Body of pancreas (tissue), 4 donors: Measurements from ENCODE around the gene PKIB. TPM values are rescaled to one million over a fixed set of nuclear protein-coding genes. Genes with fewer than 3 reads are reported as not detected.

Experiments used
- ATAC-seq: fragments of 150-250 bp; one replicate; pipeline ENCODE4 v1.9.1; 2016
- DNase-seq, 4 donors: peaks; one replicate each; pipeline ENCODE4 v3.0.0-alpha.2; 2019
- H3K27ac ChIP-seq, 4 donors: fragments of 200-600 bp; sonication (generic); 1 replicate in 3 of 4; 2 replicates in 1 of 4; pipeline versions ENCODE4 v1.5.1 to v1.6.1; 2016 to 2019; ENCODE audit warnings: mild to moderate bottlenecking in 1 of 4, mixed read lengths in 1 of 4, moderate library complexity in 1 of 4
- H3K27me3 ChIP-seq, 2 donors: fragments of 200-600 bp; sonication (generic); one replicate each; pipeline ENCODE4 v1.6.0; 2016; ENCODE audit warnings: mild to moderate bottlenecking in 1 of 2
- H3K36me3 ChIP-seq, 2 donors: fragments of 200-600 bp; sonication (generic); replicated peaks in 1 of 2; 2 replicates each; pipeline ENCODE4 v1.5.1; 2016; ENCODE audit warnings: low read depth in 2 of 2; ENCODE audit not compliant: insufficient read depth in 1 of 2
- H3K4me1 ChIP-seq: fragments of 200-600 bp; sonication (generic); one replicate; pipeline ENCODE4 v1.6.0; 2016
- H3K4me3 ChIP-seq, 2 donors: fragments of 200-600 bp; sonication (generic); 1 replicate in 1 of 2; 2 replicates in 1 of 2; pipeline ENCODE4 v1.5.1; 2016 to 2019
- H3K9me3 ChIP-seq, 3 donors: fragments of 200-600 bp; sonication (generic); 1 replicate in 2 of 3; 2 replicates in 1 of 3; pipeline ENCODE4 v1.5.1; 2016
- POLR2A ChIP-seq, 3 donors: fragments of 450-650 bp; IDR thresholded peaks; one replicate each; pipeline ENCODE4 v1.6.1; 2016; ENCODE audit warnings: antibody characterized with exemption in 3 of 3, mild to moderate bottlenecking in 2 of 3
- WGBS, 2 donors: methylation state at CpG; one replicate each; pipeline ENCODE4 v1.1.5; 2017; 5-methylcytosine and 5-hydroxymethylcytosine counted together
- intact Hi-C: fragments of 100-400 bp; cut with DNase I; formaldehyde crosslinking; loops from one replicate; pipeline ENCODE4 v1.15.1; 2023
- total RNA-seq, 2 donors: library from RNA; depleted of rRNA; stranded (reverse); fragments of >200 nt; gene quantifications; one replicate each; pipeline ENCODE4 v1.1.0, GENCODE V29; 2016
- TF ChIP-seq, protein P1 (sequence below), 7 experiments: fragments of 450-650 bp in 4 of 7; fragments of 200-600 bp in 3 of 7; sonication (generic) in 3 of 7; IDR thresholded peaks; one replicate each; pipeline ENCODE4 v1.5.1; 2016 to 2019; ENCODE audit warnings: antibody characterized with exemption in 7 of 7

Gene PKIB
- total RNA-seq, 2 donors from 2014 or later = 13.0 TPM; not detected in 1

DNA sequence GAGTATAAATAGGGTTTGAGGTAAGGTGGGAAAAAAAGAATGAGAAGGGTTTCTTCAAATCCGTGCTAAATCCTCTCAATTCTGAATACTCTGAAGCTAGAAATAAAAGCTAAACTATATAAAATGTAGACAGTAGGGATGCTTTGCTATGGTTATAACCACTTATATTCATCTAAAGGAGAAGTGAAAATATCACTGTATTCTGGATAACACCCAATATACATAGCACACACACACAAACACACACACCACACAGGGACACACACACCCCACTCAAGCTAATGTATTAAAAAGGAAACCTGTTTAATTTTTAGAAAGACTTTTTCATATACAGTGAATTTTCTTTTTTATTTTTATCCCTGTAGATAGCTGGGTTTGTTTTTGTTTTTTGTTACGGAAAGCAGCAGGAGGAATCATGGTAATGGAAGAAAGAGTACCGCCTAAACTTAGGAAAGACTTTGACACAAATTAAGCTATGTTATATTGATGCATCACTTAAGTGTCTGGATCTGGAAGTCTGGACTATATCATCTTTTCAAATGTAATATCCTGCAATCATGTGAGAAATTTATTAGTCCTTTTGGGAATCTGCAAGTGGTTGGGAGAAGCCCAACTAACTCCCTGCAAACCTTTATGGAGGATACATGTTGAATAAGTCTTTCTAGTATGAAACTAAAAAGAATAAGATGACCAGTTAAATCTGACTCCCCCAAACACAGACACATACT lies 100.9 kb downstream of the PKIB start:
- Histone ChIP-seq H3K9me3 (no peaks in the 10 kb centered on the region), H3K27ac (no peak overlapping the region), H3K4me3 (no peak overlapping the region), H3K27me3 (no peaks in the 10 kb centered on the region), H3K4me1 (peaks cover 7% of the 10 kb centered on the region), H3K36me3 (no peaks in the 10 kb centered on the region)
- no peak for ATAC-seq
- no peak for DNase-seq
- intact Hi-C loops = no loop called here
- WGBS, 2 donors = 90 to 91% methylated on average over 3 of the region's 3 CpGs
- no peak for TF ChIP-seq POLR2A (IDR thresholded peaks at IDR 0.05)
- TF ChIP-seq, protein P1, sequence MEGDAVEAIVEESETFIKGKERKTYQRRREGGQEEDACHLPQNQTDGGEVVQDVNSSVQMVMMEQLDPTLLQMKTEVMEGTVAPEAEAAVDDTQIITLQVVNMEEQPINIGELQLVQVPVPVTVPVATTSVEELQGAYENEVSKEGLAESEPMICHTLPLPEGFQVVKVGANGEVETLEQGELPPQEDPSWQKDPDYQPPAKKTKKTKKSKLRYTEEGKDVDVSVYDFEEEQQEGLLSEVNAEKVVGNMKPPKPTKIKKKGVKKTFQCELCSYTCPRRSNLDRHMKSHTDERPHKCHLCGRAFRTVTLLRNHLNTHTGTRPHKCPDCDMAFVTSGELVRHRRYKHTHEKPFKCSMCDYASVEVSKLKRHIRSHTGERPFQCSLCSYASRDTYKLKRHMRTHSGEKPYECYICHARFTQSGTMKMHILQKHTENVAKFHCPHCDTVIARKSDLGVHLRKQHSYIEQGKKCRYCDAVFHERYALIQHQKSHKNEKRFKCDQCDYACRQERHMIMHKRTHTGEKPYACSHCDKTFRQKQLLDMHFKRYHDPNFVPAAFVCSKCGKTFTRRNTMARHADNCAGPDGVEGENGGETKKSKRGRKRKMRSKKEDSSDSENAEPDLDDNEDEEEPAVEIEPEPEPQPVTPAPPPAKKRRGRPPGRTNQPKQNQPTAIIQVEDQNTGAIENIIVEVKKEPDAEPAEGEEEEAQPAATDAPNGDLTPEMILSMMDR (IDR thresholded peaks at IDR 0.05) = no peak

- intact Hi-C loops = no loop called here
- no peak overlapping the region for H3K4me3 ChIP-seq
Observed at GRCh38 chr6:122712093-122712447, 101.9 kb downstream of the PKIB start.

DNA sequence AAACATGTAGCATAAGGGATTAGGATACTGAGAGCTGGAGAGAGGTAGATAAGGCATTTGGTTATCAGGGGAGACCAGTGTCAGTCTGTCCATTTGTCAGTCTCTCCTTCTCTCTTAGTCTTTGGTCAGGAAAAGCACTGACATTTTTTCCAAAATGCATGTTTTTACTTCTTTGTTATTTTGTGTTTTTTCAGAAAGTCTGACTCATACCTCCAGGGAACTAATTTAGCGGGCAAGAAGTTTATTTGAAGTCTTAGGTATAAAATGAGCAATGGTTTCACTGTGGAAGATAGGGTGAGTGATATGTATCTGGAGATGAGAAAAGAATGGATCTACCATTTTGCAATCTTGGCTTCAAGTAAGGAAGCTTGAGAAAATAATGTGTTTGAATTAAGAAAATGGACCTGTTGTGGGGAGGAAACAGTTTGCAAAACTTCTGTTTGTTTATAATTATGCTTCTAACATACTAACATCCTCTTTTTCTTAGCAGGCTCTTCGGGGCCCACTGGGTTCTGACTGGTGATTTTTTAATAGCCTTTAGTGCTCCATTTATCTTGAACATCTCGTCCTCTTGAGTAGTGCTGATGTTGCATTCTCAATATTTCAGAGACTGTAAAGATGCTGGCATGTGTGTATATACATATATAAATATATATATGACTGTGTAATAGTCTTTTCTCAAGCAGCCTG lies 102.4 kb downstream of the PKIB start:
- 58 to 84% methylated on average over 3 of the region's 3 CpGs for WGBS, 2 donors
- ATAC-seq (no peak), DNase-seq (no peak)
- Histone ChIP-seq H3K4me3 (no peak overlapping the region), H3K9me3 (no peaks in the 10 kb centered on the region), H3K36me3 (no peaks in the 10 kb centered on the region), H3K27ac (peak overlapping the region in 1 of 4 donors; percentile 15), H3K4me1 (peaks cover 7% of the 10 kb centered on the region), H3K27me3 (no peaks in the 10 kb centered on the region)
- intact Hi-C loops = no loop called here
- TF ChIP-seq, protein P1 (IDR thresholded peaks at IDR 0.05) = no peak
- no peak for TF ChIP-seq POLR2A (IDR thresholded peaks at IDR 0.05)

More at GRCh38 chr6:122712093-122712447, 101.9 kb downstream of the PKIB start:
- Histone ChIP-seq H3K4me1 (peaks cover 7% of the 10 kb centered on the region), H3K27ac (no peak overlapping the region), H3K27me3 (no peaks in the 10 kb centered on the region), H3K36me3 (no peaks in the 10 kb centered on the region), H3K9me3 (no peaks in the 10 kb centered on the region)
- ATAC-seq (no peak), DNase-seq (no peak)
- WGBS, 2 donors = 11 to 17% methylated on average over 3 of the region's 3 CpGs
- TF ChIP-seq, protein P1 (IDR thresholded peaks at IDR 0.05) = no peak
- no peak for TF ChIP-seq POLR2A (IDR thresholded peaks at IDR 0.05)

GRCh38 chr6:122713138-122713537 lies 102.9 kb downstream of the PKIB start:
- 91 to 94% methylated on average over 3 of the region's 3 CpGs for WGBS, 2 donors
- ATAC-seq (no peak), DNase-seq (no peak)
- Histone ChIP-seq H3K9me3 (no peaks in the 10 kb centered on the region), H3K4me1 (peaks cover 7% of the 10 kb centered on the region), H3K27me3 (no peaks in the 10 kb centered on the region), H3K36me3 (no peaks in the 10 kb centered on the region), H3K27ac (peak overlapping the region in 1 of 4 donors; percentile 15), H3K4me3 (no peak overlapping the region)
- intact Hi-C loops = no loop called here
- TF ChIP-seq, protein P1 (IDR thresholded peaks at IDR 0.05) = no peak
- TF ChIP-seq POLR2A (IDR thresholded peaks at IDR 0.05) = no peak
